ENCODE results near the gene COPS7A. TPM values are rescaled to one million over a fixed set of nuclear protein-coding genes. Genes with fewer than 3 reads are reported as not detected.
A peak's percentile ranks its signal among the peaks of the same experiment; 100 is the strongest.

COPS7A gene
- total and polyA plus RNA-seq, 9 of the 15 experiments (the other 6 are each of a cell fraction or from before 2014, with no cell fraction given): 12.7 to 36.0 (median 24.3) TPM

DNA sequence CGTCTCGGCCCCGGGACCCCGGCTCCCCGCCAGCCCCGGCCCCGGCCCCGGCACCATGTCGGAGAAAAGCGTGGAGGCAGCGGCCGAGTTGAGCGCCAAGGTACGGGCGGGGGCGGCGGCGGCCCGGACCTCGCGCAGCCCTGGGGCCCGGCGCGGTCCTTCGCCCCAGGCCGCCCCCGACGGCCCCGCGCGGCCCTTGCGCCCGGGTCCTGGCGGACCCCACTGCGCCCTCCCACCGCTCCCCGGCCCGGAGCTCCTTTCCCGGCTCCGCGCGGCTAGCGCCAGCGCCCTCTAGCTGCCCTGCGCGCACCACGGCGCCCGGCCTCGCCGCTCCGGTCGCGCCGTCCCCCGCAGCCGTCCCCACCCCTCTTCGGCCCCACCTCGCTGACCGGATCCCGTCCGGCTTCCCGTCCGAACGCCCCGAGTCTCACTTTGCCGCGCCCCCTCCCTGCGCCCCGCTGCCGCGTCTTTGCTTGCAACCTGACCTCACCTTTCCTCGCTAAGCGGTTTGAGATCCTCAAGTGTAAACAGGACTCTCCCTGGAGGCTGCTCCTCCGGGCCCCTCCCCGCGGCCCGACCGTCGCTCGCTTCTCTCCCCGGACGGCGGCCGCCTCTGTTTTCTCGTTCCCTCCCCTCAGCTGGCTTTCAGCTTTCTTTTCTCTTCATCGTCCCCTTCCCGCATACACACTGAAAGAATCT, 43.0 kb downstream of the COPS7A start (continued):
- peak; percentile 34 for TF ChIP-seq EP400 (IDR thresholded peaks at IDR 0.05)
- peak; percentile 36; the same call in 1 of the 2 replicates for TF ChIP-seq GABPA (tag; conservative IDR thresholded peaks at IDR 0.05; ENCODE audit: low read depth)
- no peak for TF ChIP-seq GATA2 (CRISPR knock-in tag; IDR thresholded peaks at IDR 0.05)
- peak in 1 of 2 experiments; percentile 53 for TF ChIP-seq E2F6 (IDR thresholded peaks at IDR 0.05; ENCODE audit: borderline replicate concordance in 1 of 2, extremely low read depth in 1 of 2, insufficient read depth in 1 of 2, insufficient read length in 1 of 2, low read depth in 1 of 2, low read length in 1 of 2, poor library complexity in 1 of 2, severe bottlenecking in 1 of 2)
- no peak for TF ChIP-seq ZSCAN29 (IDR thresholded peaks at IDR 0.05)
- TF ChIP-seq ZFP30 (CRISPR knock-in tag; IDR thresholded peaks at IDR 0.05; ENCODE audit: borderline replicate concordance): no peak
- TF ChIP-seq TBL1XR1 (IDR thresholded peaks at IDR 0.05; ENCODE audit: low read length in 2 of 2): no peak
- no peak for TF ChIP-seq NR2C1 (IDR thresholded peaks at IDR 0.05)
- TF ChIP-seq NR2C1 (tag; IDR thresholded peaks at IDR 0.05): no peak
- no peak for TF ChIP-seq CCAR2 (IDR thresholded peaks at IDR 0.05; ENCODE audit: low read depth, low read length)
- no peak for TF ChIP-seq MCM5 (IDR thresholded peaks at IDR 0.05; ENCODE audit: low read depth)
- peak in 1 of 2 experiments; percentile 27; a peak in 1 of 4 replicates for TF ChIP-seq RAD21 (CRISPR knock-in tag; conservative IDR thresholded peaks at IDR 0.05 in 1 of 2, IDR thresholded peaks at IDR 0.05 in 1 of 2)
- TF ChIP-seq ADNP (tag; IDR thresholded peaks at IDR 0.05): no peak
- no peak for TF ChIP-seq MEF2D (tag; conservative IDR thresholded peaks at IDR 0.05; ENCODE audit: low read depth)
- TF ChIP-seq, protein P1, sequence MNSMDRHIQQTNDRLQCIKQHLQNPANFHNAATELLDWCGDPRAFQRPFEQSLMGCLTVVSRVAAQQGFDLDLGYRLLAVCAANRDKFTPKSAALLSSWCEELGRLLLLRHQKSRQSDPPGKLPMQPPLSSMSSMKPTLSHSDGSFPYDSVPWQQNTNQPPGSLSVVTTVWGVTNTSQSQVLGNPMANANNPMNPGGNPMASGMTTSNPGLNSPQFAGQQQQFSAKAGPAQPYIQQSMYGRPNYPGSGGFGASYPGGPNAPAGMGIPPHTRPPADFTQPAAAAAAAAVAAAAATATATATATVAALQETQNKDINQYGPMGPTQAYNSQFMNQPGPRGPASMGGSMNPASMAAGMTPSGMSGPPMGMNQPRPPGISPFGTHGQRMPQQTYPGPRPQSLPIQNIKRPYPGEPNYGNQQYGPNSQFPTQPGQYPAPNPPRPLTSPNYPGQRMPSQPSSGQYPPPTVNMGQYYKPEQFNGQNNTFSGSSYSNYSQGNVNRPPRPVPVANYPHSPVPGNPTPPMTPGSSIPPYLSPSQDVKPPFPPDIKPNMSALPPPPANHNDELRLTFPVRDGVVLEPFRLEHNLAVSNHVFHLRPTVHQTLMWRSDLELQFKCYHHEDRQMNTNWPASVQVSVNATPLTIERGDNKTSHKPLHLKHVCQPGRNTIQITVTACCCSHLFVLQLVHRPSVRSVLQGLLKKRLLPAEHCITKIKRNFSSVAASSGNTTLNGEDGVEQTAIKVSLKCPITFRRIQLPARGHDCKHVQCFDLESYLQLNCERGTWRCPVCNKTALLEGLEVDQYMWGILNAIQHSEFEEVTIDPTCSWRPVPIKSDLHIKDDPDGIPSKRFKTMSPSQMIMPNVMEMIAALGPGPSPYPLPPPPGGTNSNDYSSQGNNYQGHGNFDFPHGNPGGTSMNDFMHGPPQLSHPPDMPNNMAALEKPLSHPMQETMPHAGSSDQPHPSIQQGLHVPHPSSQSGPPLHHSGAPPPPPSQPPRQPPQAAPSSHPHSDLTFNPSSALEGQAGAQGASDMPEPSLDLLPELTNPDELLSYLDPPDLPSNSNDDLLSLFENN (IDR thresholded peaks at IDR 0.05; ENCODE audit: low read depth in 2 of 2, low read length in 2 of 2): peak in 1 of 2 experiments; percentile 15; a peak in 1 of 4 replicates
- no peak for TF ChIP-seq ZBTB17 (CRISPR knock-in tag; IDR thresholded peaks at IDR 0.05)
- TF ChIP-seq, protein P2, sequence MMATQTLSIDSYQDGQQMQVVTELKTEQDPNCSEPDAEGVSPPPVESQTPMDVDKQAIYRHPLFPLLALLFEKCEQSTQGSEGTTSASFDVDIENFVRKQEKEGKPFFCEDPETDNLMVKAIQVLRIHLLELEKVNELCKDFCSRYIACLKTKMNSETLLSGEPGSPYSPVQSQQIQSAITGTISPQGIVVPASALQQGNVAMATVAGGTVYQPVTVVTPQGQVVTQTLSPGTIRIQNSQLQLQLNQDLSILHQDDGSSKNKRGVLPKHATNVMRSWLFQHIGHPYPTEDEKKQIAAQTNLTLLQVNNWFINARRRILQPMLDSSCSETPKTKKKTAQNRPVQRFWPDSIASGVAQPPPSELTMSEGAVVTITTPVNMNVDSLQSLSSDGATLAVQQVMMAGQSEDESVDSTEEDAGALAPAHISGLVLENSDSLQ (IDR thresholded peaks at IDR 0.05): no peak
- no peak for TF ChIP-seq HDAC6 (IDR thresholded peaks at IDR 0.05; ENCODE audit: low read depth, low read length)
- peak; percentile 14 for TF ChIP-seq NEUROD1 (IDR thresholded peaks at IDR 0.05; ENCODE audit: borderline replicate concordance, low read depth, low read length, partially characterized antibody)
- no peak for TF ChIP-seq CHD1 (IDR thresholded peaks at IDR 0.05; ENCODE audit: low read length)
- TF ChIP-seq E2F1 (CRISPR knock-in tag; IDR thresholded peaks at IDR 0.05): no peak

Measured in K562 (cell line).